NCI-H226 (cell line): ENCODE measurements around the gene GRHL3.
"Not testable (repeated sequence)": the region's sequence is repeated elsewhere in the genome, so short reads cannot be mapped to it uniquely, and the experiment has no call there.

Experiments used
- DNase-seq: peaks from one replicate; pipeline ENCODE4 v3.0.0-alpha.2; 2015

GRHL3 gene

GRCh38 chr1:24319312-24319863 lies at the start of gene GRHL3:
Gene GRHL3, plus strand, starts transcription at chr1:24319357. Its CDS starts 195 bp downstream, at chr1:24319552.
- no peak for DNase-seq

- DNase-seq = not testable (repeated sequence)
Measured at GRCh38 chr1:24274203-24275103, 44.7 kb upstream of the GRHL3 start.

- DNase-seq = no peak
Measured at GRCh38 chr1:24275104-24275410, 44.1 kb upstream of the GRHL3 start.

- no peak for DNase-seq
Measured at GRCh38 chr1:24275510-24275909, 43.6 kb upstream of the GRHL3 start.

GRCh38 chr1:24276791-24277190 lies 42.4 kb upstream of the GRHL3 start:
- DNase-seq = no peak

- DNase-seq = peak; percentile 87
Measured at GRCh38 chr1:24277420-24278169, 41.6 kb upstream of the GRHL3 start.

- DNase-seq = no peak
Measured at GRCh38 chr1:24278726-24279125, 40.4 kb upstream of the GRHL3 start.

- no peak for DNase-seq
Measured at GRCh38 chr1:24279590-24280232, 39.4 kb upstream of the GRHL3 start.

GRCh38 chr1:24281591-24281990 lies 37.6 kb upstream of the GRHL3 start:
- DNase-seq = no peak

GRCh38 chr1:24282491-24282890 lies 36.7 kb upstream of the GRHL3 start:
- DNase-seq = no peak

- peak; percentile 53 for DNase-seq
Measured at GRCh38 chr1:24283326-24284155, 35.6 kb upstream of the GRHL3 start.

- DNase-seq = peak; percentile 35
Measured at GRCh38 chr1:24284156-24284471, 35.0 kb upstream of the GRHL3 start.

- DNase-seq = no peak
Measured at GRCh38 chr1:24285231-24285630, 33.9 kb upstream of the GRHL3 start.

GRCh38 chr1:24286246-24287010 lies 32.7 kb upstream of the GRHL3 start:
- DNase-seq = no peak

GRCh38 chr1:24287779-24288178 lies 31.4 kb upstream of the GRHL3 start:
- DNase-seq = not testable (repeated sequence)

GRCh38 chr1:24288479-24288878 lies 30.7 kb upstream of the GRHL3 start:
- no peak for DNase-seq

GRCh38 chr1:24289937-24290595 lies 29.1 kb upstream of the GRHL3 start:
- DNase-seq = peak; percentile 93

GRCh38 chr1:24290933-24291487 lies 28.1 kb upstream of the GRHL3 start:
- DNase-seq = no peak

- no peak for DNase-seq
Measured at GRCh38 chr1:24292103-24292502, 27.1 kb upstream of the GRHL3 start.

GRCh38 chr1:24292887-24293286 lies 26.3 kb upstream of the GRHL3 start:
- no peak for DNase-seq
